ENCODE data around the gene SH3GLB2. TPM values are rescaled to one million over a fixed set of nuclear protein-coding genes. Genes with fewer than 3 reads are reported as not detected.

Gene SH3GLB2
- total RNA-seq, 1 experiment from 2014 or later = 24.4 TPM

GRCh38 chr9:129030191-129030590, 2.1 kb upstream of the SH3GLB2 start:
- no peak for DNase-seq (ENCODE audit: low read depth, low spot score)
- in situ Hi-C loops (cut with HindIII; ENCODE audit: low pct_unique_long_range_greater_than_20kb, low sequenced_read_pairs) = no loop called here

GRCh38 chr9:129027685-129028191, 393 bp downstream of the SH3GLB2 start:
- in situ Hi-C loops (cut with HindIII; ENCODE audit: low pct_unique_long_range_greater_than_20kb, low sequenced_read_pairs) = no loop called here
- DNase-seq (ENCODE audit: low read depth, low spot score) = peak; percentile 21

- in situ Hi-C loops (cut with HindIII; ENCODE audit: low pct_unique_long_range_greater_than_20kb, low sequenced_read_pairs) = no loop called here
- DNase-seq (ENCODE audit: low read depth, low spot score) = peak; percentile 11
These were observed 877 bp downstream of the SH3GLB2 start for GRCh38 chr9:129027224-129027684.

GRCh38 chr9:129026442-129027223, 1.5 kb downstream of the SH3GLB2 start:
- in situ Hi-C loops (cut with HindIII; ENCODE audit: low pct_unique_long_range_greater_than_20kb, low sequenced_read_pairs) = no loop called here
- DNase-seq (ENCODE audit: low read depth, low spot score) = no peak

GRCh38 chr9:129023908-129024233, 4.3 kb downstream of the SH3GLB2 start:
- in situ Hi-C loops (cut with HindIII; ENCODE audit: low pct_unique_long_range_greater_than_20kb, low sequenced_read_pairs) = no loop called here
- no peak for DNase-seq (ENCODE audit: low read depth, low spot score)

- in situ Hi-C loops (cut with HindIII; ENCODE audit: low pct_unique_long_range_greater_than_20kb, low sequenced_read_pairs) = no loop called here
- DNase-seq (ENCODE audit: low read depth, low spot score) = no peak
These were observed 4.9 kb downstream of the SH3GLB2 start for GRCh38 chr9:129023036-129023907.

GRCh38 chr9:129022037-129022436, 6.1 kb downstream of the SH3GLB2 start:
- in situ Hi-C loops (cut with HindIII; ENCODE audit: low pct_unique_long_range_greater_than_20kb, low sequenced_read_pairs) = no loop called here
- DNase-seq (ENCODE audit: low read depth, low spot score) = no peak

GRCh38 chr9:129021091-129021490, 7.0 kb downstream of the SH3GLB2 start:
- no peak for DNase-seq (ENCODE audit: low read depth, low spot score)
- in situ Hi-C loops (cut with HindIII; ENCODE audit: low pct_unique_long_range_greater_than_20kb, low sequenced_read_pairs) = no loop called here

- in situ Hi-C loops (cut with HindIII; ENCODE audit: low pct_unique_long_range_greater_than_20kb, low sequenced_read_pairs) = no loop called here
These were observed 13.5 kb downstream of the SH3GLB2 start for GRCh38 chr9:129014608-129015007.

GRCh38 chr9:129014124-129014523, 14.0 kb downstream of the SH3GLB2 start:
- DNase-seq (ENCODE audit: low read depth, low spot score) = no peak
- in situ Hi-C loops (cut with HindIII; ENCODE audit: low pct_unique_long_range_greater_than_20kb, low sequenced_read_pairs) = no loop called here

More at GRCh38 chr9:129014608-129015007, 13.5 kb downstream of the SH3GLB2 start:
- DNase-seq (ENCODE audit: low read depth, low spot score) = no peak

GRCh38 chr9:129013674-129014073, 14.5 kb downstream of the SH3GLB2 start:
- DNase-seq (ENCODE audit: low read depth, low spot score) = no peak
- in situ Hi-C loops (cut with HindIII; ENCODE audit: low pct_unique_long_range_greater_than_20kb, low sequenced_read_pairs) = no loop called here

GRCh38 chr9:129012893-129013448, 15.2 kb downstream of the SH3GLB2 start:
- DNase-seq (ENCODE audit: low read depth, low spot score) = no peak
- in situ Hi-C loops (cut with HindIII; ENCODE audit: low pct_unique_long_range_greater_than_20kb, low sequenced_read_pairs) = no loop called here

GRCh38 chr9:129012343-129012742, 15.8 kb downstream of the SH3GLB2 start:
- in situ Hi-C loops (cut with HindIII; ENCODE audit: low pct_unique_long_range_greater_than_20kb, low sequenced_read_pairs) = no loop called here
- no peak for DNase-seq (ENCODE audit: low read depth, low spot score)

- in situ Hi-C loops (cut with HindIII; ENCODE audit: low pct_unique_long_range_greater_than_20kb, low sequenced_read_pairs) = no loop called here
- DNase-seq (ENCODE audit: low read depth, low spot score) = no peak
These were observed 16.4 kb downstream of the SH3GLB2 start for GRCh38 chr9:129011761-129012181.

- in situ Hi-C loops (cut with HindIII; ENCODE audit: low pct_unique_long_range_greater_than_20kb, low sequenced_read_pairs) = no loop called here
- DNase-seq (ENCODE audit: low read depth, low spot score) = no peak
These were observed 17.0 kb downstream of the SH3GLB2 start for GRCh38 chr9:129011170-129011569.

- in situ Hi-C loops (cut with HindIII; ENCODE audit: low pct_unique_long_range_greater_than_20kb, low sequenced_read_pairs) = no loop called here
- no peak for DNase-seq (ENCODE audit: low read depth, low spot score)
These were observed 17.7 kb downstream of the SH3GLB2 start for GRCh38 chr9:129010267-129010975.

GRCh38 chr9:129009584-129010141, 18.5 kb downstream of the SH3GLB2 start:
- in situ Hi-C loops (cut with HindIII; ENCODE audit: low pct_unique_long_range_greater_than_20kb, low sequenced_read_pairs) = no loop called here
- DNase-seq (ENCODE audit: low read depth, low spot score) = no peak

Data from SK-MEL-5 (cell line).